GM21528 (cell line): Measurements from ENCODE around the gene MFAP2.

Experiments
- ATAC-seq: cut with Tn5 transposase; IDR thresholded peaks from one replicate; pipeline ENCODE4 v1.9.1; 2021; ENCODE audit warnings: mild to moderate bottlenecking, moderate library complexity; ENCODE audit not compliant: unreplicated experiment, low FRiP score

MFAP2 gene

DNA sequence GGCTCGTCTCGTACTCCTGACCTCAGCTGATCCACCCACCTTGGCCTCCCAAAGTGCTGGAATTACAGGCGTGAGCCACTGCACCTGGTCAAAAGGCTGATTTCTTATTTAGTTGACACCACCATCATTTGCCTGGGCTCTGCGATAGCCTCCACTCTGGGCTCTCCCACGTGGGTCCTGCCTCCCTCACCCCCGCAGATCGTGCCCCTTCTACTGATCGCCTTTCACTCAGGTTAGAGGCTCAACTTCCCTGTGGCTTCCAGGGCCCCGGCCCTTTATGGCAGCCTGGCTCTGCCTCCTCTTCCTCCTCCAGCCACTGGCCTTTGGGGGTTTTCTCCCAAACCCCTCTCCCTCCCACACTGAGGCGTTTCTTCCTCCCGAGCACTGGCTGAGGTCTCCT lies 2.5 kb upstream of the MFAP2 start:
- no peak for ATAC-seq

DNA sequence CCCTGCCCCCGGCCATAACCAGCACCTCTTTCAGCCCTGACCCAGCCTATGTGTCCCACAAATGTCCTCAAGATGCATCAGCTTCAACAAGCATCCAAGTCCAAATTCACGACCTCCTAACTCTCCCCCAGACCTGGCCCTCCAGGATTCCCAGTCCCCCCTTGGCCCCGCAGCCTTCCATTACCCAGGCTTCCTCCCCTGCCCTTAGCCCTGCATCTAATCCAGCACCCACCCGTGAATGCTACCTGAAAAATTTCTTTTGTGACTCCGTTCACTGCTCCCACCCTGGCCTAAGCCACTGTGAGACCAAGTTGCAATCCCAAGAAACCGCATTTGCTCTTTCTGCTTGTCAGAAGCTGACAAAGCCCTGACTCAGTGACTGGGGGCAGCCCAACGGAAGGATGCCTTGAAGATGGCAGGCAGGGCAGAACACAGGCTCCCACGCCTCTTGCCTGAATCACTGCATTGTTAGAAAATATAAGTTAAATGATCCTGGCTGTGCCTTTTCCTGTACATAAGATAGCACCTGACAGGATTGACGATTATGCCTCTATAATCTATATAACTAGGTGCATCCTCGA lies 939 bp upstream of the MFAP2 start:
- ATAC-seq = no peak

DNA sequence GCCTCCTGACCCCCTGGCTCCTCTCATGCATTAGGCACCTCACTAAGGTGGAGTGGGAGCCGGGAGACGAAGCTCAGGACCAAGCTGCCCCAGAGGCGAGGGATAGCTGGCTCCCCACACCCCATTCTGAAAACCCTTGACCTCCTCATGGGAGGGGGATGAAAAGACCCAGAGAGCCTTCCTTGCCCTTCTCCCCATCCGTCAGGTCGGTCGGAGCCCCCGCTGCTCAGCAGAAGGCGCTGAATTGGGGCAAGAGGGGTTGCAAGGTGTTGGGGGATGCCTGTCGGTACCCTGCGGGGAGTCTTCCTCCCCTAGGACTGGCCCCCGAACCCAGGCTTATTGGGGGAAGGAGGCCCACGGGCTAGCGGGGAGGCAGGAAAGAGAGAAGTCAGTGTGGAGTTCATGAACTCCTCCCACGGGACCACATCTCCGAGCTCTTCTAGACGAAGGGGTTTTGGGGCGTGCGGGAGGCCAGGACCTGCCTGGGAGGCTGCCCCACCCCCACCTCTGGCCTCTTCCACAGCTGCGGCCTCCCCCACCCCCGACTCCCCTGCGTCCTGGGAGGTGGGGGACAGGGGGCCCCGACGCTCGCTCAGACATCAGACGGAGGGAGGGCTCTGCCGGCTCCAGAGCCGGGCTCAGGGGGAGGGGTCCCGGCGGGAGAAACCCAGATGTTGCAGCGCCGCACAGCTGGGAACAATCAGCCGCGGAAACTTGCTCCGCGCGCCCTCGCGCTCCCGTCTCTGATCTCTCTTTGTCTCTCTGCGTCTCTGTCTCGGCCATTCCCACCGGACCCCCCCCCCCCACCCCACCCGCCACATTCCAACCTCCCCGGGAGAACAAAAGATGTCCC lies 719 bp downstream of the MFAP2 start:
- no peak for ATAC-seq

DNA sequence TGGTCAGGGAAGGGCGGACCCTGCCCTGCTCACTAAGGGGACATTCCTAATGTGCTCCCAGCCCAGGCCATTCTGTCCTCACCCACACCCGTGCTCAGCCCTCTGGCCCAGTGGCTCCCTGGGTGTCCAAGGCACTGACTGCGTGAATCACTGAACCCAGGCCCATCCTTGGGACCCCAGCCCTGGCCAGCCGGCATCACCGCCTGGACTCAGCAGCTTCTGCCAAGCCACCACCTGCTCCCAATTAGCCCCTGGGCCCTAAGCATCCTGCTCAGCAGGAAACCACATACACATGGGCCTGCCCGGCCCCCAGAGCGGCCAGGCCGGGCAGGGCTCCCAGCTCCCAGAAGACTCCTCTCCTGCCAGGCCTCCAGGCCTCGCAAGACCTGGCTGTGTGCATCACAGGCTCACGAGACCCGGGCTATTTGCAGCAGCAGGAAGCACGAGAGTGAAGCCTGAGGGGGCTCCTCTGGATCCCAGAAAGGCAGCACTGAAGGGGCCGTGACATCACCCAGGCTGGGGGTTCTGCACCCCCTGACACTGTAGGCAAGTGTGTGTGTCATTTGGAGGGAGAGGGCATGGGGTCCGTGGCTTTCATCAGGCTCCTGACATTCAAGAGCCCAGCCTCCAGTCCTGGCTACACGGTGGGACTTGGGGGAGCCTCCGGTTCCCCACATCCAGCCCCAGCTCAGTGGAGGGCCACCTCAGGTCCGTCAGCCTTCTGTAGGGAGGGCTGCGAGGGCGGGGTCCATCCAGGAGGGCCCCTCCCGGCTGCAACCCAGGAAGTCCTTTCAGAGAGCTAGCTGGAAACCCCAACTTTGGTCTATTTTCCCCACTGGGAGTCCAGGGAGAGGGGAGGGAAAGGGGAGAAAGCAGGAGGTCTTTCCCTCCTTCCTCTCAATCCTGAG lies 1.6 kb downstream of the MFAP2 start:
- no peak for ATAC-seq

DNA sequence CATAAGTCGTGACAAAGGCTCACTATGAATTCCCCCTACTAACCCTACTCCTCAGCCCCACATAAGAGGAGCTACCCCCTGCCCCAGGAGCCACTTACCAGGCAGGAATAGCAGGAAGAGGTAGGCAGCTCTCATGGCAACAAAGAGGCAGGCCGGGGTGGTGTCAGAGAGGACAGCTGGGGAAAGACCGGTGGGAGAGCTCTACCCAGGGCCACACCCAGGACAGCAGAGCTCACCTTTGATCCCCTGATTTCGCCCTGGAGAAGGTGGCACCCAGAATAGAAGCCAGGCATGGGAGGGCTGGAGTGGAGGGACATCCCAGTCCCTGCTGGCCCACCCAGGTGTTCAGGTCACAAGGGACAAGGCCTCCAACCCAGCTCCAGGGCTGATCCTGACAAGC lies 2.3 kb downstream of the MFAP2 start:
- ATAC-seq = no peak

DNA sequence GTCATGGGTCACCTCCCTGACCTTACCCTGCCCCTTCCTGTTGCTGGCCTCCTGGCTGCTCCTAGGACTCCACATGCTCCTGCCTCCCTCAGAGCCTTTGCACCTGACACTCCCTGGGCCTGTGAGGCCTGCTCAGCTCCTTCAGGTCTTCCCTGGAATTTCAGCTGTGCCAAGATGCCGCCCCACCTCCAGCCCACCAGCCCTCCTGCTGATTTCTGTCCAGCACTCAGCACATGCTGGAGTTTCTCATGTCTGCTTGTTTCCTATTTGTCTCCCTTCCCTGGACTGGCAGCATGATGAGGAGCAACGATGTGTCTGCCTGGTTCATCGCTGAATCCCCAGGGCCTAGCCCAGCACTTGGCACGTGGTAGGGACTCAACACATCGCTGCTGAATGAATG lies 3.0 kb downstream of the MFAP2 start:
- ATAC-seq = no peak

DNA sequence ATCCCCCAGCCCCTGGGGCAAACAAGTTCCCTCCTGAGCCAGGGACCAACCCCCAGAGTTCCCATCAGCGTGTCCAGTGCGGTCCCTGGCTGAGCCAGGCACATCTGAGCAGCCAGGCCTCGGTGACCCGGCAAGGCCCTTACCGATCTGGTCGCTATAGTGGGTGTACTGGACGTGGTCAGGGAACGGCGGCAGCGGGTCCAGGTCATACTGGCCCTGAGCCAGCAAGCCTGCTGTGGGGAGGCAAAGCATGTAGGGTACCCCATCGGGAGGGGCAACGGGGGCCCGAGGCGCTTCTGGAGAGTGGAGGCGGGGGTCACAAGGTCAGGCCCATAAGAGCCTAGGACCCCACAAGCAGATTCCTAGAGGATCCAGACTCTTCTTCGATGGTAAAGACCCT lies 3.5 kb downstream of the MFAP2 start:
- ATAC-seq = no peak

DNA sequence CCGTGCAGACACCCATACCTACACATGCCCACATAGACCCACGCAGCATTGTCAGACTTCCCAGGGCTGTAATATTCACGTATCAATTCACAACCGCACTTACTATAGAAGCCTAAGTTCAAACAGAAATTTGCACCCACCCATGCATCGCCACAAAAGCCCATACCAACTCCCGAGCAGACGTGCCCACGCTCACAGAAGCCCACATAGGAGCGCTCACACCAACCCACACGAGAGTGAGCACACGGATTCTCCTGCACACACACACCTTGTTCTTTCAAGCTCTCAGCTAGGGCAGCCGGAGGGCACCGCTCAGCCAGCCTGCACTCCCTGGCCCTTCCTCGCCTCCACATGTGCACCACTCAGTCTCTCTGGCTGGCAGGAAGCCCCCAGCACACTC lies 4.6 kb downstream of the MFAP2 start:
- ATAC-seq = no peak

DNA sequence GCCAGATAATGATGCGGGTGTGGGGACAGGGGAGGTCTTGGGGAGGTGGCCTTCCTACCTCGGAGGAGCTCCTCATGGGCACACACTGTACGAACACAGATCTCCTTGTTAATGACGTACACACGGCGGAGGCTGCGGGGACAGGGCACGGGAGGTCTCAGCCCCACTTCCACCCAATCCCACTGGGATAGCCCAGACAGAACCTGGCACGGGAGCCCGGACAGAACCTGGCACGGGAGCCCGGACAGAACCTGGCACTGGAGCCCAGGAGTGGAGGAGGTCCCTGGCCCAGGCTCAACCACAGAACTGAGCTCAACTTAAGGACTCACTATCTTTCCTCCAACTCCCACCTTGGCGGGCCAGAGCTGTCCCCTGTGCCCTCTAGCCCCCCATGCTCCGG lies 5.2 kb downstream of the MFAP2 start:
- no peak for ATAC-seq

DNA sequence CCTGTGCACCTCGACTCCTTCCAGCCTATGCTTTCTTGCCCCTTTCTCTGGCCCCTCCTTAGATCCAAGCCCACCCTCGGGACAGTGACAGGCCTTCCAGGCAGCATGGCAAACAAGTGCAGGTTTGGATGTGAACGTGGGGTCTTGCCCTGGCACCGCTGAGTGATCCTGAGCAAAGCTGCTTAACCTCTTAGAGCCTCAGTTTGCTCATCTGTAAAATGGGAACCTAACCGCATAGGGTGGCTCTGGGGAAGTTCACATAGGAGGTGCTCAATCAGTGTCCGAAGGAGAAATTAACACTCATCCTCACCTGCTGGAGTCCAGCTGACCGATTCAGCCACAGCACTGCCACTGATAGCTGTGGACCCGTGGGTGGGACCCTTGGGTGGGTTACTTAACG lies 7.2 kb downstream of the MFAP2 start:
- ATAC-seq = no peak

DNA sequence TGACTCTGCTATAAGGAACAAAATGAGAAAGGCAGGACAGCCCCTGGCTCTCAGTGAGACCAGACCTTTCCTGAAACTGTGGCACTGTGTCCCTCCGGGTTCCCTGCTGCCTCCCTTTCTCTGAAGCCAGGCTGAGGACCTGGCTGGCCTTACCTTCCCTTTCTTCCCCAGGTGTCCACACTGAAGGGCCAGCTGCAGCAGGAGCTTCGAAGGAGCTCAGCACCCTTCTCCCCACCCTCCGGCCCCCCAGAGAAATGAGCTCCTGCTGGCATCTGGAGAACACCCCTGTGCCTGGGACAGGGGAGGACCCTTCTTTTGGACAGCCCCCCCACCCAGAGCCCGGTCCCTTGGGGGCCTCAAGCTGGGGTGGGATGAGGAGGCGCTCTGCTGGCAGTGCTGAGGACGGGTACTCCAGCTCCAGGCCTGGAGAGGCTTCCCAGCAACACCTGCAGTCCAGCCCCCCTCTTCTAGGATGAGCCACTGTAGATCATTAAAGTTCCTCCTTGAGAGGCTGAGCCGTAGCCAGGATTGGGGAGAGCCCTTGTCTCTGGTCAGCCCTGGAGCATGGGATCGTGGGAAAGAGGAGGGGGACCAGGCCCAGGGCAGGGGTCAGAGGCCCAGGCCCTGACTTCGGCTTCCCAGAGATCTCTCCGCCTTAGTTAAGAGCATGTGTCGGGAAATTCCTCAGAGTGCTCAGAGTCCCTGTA lies 8.1 kb downstream of the MFAP2 start:
- no peak for ATAC-seq

DNA sequence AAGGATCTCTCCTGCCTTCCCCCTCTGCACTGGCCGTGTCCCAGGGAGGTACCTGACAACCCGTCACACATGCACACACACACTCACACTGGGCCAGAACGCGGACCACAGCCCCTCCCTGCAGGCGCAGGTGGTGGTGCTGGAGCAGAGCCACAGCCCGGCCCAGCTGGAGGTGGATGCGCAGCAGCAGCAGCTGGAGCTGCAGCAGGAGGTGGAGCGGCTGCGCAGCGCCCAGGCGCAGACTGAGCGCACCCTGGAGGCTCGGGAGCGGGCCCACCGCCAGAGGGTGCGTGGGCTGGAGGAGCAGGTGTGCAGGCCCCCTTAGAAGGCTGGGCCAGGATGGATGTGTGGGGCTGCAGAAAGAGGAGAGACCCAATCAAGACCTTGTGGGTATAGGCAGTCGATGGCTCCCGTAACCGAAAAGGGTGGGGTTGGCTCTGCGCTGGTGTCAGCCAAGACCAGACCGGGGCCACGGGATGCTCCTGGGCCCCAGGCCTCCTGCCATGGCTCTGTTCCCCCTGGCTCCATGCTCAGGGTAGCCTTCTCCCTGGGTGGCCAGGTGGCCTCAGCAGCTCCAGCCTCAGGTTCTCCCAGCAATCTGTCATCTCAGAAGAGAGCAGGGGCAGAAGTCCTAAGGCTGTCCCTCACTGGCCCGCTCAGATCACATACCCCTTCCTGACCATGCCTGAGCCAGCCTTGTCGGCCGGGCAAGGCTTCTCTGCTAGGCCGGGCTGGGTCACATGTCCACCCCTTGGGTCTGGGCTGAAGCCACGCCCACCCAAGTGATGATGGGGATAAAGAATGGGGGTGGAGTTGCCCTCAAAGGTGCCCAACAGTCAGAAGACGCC lies 8.9 kb downstream of the MFAP2 start:
- ATAC-seq = no peak

DNA sequence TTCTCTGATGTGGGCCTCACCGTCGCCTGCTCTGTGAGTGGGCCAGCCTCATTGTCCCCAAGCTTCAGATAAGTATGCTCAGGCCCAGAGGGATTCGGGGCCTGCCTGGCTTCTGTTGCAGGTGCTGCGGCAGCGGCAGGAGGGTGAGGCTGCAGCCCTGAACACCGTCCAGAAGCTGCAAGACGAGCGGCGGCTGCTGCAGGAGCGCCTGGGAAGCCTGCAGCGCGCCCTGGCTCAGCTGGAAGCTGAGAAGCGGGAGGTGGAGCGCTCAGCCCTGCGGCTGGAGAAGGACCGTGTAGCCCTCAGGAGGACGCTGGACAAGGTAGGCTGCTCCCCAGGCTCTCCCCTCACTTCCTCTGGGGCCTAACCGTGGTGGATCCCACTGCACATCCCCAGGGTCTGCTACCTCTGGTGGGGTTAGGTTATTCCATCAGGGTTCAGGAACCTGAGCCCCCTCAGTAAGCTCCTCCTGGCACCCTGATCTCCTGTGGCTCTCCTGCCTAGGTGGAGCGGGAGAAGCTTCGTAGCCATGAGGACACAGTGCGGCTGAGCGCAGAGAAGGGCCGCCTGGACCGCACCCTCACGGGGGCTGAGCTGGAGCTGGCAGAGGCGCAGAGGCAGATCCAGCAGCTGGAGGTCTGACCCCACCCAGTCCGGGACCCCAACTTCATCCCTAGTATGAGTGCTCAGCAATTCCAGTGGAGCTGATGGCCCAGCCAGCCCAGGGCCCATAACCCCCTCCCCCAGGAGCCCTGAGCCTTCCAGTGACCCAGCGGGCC lies 10.1 kb downstream of the MFAP2 start:
- no peak for ATAC-seq

DNA sequence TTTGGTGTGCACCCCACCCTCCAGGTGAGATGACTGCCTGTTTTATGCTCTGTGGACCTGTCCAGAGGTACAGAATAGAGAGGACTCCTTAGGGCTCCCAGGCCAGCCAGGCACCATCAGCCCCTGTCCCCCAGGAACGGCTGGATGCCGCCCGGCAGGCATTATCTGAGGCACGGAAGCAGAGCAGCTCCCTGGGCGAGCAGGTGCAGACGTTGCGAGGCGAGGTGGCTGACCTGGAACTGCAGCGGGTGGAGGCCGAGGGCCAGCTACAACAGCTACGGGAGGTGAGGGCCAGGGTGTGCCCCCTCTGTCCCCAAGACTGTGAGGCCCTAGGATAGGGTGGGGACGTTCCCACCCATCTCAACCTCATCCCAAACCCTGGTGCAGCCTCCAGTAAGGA lies 10.8 kb downstream of the MFAP2 start:
- ATAC-seq = no peak

DNA sequence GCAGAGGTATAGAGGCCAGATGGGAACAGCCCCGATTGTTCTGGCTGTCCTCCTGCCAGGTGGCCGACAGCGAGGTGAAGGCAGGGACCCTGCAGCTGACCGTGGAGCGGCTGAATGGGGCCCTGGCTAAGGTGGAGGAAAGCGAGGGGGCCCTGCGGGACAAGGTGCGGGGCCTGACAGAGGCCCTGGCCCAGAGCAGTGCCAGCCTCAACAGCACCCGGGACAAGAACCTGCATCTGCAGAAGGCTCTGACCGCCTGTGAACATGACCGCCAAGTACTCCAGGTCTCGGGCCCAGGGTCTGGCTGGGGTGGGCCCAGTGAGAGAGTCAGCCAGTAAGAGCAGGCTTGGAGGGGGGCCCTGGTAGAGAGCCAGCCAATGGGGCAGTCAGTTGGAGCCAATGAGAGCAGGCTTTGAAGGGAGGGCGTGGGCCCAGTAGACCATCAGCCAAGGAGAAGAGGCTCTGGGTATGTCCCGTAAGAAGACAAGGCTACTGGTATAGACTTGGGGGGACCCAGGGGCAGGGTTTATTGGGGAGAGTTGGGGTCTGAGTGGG lies 11.3 kb downstream of the MFAP2 start:
- ATAC-seq = no peak

DNA sequence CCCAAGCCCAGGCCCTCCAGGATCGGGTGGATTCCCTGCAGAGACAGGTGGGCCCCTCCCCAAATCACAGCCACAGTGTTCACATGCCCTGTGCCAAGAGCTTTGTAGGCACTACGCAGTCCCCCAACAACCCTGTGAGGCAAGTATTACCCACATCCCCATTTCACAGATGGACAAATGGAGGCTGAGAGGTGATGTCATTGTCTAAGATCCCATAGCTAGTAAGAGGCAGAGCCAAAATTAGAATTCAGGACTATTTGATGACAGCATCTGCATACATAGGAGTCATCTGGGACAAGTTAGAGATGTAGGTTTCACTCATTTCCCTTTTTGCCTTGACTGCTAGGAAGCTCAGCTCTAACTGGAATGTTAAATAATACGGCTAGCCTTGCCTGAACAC lies 12.0 kb downstream of the MFAP2 start:
- no peak for ATAC-seq

DNA sequence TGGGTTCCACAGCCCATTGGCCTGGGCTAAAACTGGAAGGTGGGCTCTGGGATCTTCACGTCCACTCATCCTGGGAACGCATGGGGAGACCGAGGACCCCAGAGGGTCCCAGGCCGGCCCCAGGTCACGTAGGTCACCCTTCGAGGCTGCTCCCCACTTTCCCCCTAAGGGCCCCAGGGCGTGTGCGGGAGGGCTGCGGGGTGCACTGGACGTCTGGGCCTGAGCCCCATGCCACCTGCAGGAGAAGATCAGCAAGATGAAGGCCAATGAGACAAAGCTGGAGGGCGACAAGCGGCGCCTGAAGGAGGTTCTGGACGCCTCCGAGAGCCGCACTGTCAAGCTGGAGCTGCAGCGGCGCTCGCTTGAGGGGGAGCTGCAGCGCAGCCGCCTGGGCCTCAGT lies 12.5 kb downstream of the MFAP2 start:
- ATAC-seq = no peak

DNA sequence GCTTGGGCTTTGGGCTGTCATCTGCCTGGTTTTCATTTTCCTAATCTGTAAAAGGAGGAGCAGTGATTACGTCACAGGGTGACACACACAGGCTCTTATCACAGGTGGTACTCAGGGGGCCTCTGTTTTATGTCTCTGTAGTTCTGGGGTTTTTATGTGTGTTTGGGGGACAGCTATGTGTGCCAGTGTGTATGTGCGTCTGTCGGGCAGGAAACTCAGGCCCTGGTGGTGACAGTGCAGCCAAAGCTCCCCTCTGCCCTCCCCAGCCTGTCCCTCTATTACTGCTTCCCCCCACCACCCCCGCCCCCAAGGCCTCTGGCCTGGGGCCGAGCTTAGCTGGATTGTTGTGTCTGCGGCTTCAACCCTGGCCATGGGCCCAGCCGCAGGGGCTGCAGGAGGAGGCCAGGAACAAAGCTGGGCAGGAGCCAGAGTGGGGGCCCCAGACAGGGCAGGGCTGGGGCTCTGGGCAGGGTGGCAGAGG lies 13.3 kb downstream of the MFAP2 start:
- ATAC-seq = no peak

DNA sequence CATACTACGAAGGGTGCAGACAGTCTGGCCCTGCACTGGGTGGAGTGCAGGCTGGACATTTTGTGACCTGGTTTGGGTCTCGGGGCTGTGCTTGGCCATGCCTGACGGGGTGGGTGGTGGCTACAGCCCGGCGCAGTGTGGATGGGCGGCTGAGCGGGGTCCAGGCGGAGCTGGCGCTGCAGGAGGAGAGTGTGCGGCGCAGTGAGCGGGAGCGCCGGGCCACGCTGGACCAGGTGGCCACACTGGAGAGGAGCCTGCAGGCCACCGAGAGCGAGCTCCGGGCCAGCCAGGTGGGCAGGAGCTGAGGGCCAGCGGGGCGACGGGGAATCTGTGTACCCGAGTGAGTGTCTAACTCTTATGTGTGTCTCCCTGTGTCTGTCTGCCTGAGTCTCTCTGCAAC lies 14.1 kb downstream of the MFAP2 start:
- no peak for ATAC-seq
